Testis (tissue), 3 donors: ENCODE measurements around the gene DLX5. TPM values are rescaled to one million over a fixed set of nuclear protein-coding genes. Genes with fewer than 3 reads are reported as not detected.

ENCODE experiments used
- DNase-seq: peaks from one replicate; pipeline ENCODE4 v3.0.0-alpha.2; 2019
- H3K27ac ChIP-seq, 2 donors: fragments of 200-600 bp; sonication (generic); one replicate each; pipeline ENCODE4 v1.5.1; 2019
- H3K27me3 ChIP-seq: fragments of 200-600 bp; sonication (generic); one replicate; pipeline ENCODE4 v1.5.1; 2019
- H3K36me3 ChIP-seq: fragments of 200-600 bp; sonication (generic); one replicate; pipeline ENCODE4 v1.5.1; 2017; ENCODE audit warnings: low read depth; ENCODE audit errors: missing control alignments
- H3K4me1 ChIP-seq: fragments of 200-600 bp; sonication (generic); one replicate; pipeline ENCODE4 v1.5.1; 2019
- H3K4me3 ChIP-seq, 2 donors: fragments of 200-600 bp; sonication (generic); one replicate each; pipeline ENCODE4 v1.5.1; 2017 to 2019
- H3K9me3 ChIP-seq: fragments of 200-600 bp; sonication (generic); one replicate; pipeline ENCODE4 v1.5.1; 2017
- CTCF ChIP-seq, 3 experiments: fragments of 450-650 bp in 2 of 3; fragments of 200-600 bp in 1 of 3; sonication (generic) in 1 of 3; IDR thresholded peaks; one replicate each; pipeline ENCODE4 v1.5.1; 2016 to 2019; ENCODE audit warnings: antibody characterized with exemption in 3 of 3, mild to moderate bottlenecking in 2 of 3, moderate library complexity in 1 of 3
- POLR2A ChIP-seq: fragments of 450-650 bp; IDR thresholded peaks from one replicate; pipeline ENCODE4 v1.6.1; 2017; ENCODE audit warnings: antibody characterized with exemption, mild to moderate bottlenecking, moderate library complexity
- WGBS, 2 donors: methylation state at CpG; one replicate each; pipeline ENCODE4 v1.1.5; 2018; 5-methylcytosine and 5-hydroxymethylcytosine counted together
- intact Hi-C: fragments of 100-400 bp; cut with DNase I; formaldehyde crosslinking; loops from one replicate; pipeline ENCODE4 v1.15.1; 2023; ENCODE audit warnings: low total_unique reads
- polyA plus RNA-seq: library from polyadenylated mRNA; stranded (reverse); fragments of 350-450 nt; fragmentation: Illumina TruSeq; extraction: RNeasy Lipid Tissue Mini Kit (QIAGEN cat#74804); gene quantifications from one replicate; pipeline ENCODE4 v1.2.3, GENCODE V29; 2014; ENCODE audit warnings: low read depth, low replicate concordance; ENCODE audit not compliant: insufficient read depth
- total RNA-seq, 2 donors: library from RNA; depleted of rRNA; stranded (reverse); fragments of >200 nt; gene quantifications; one replicate each; pipeline ENCODE4 v1.2.3, GENCODE V29; 2016

DLX5 gene
- total and polyA plus RNA-seq, 3 donors from 2014 or later: 1.3 to 2.6 (median 2.3) TPM

- DNase-seq: no peak
These were observed 3.5 kb downstream of the DLX5 start for GRCh38 chr7:97020996-97021746.

GRCh38 chr7:97020601-97020995 lies 4.0 kb downstream of the DLX5 start:
- no peak for TF ChIP-seq CTCF (IDR thresholded peaks at IDR 0.05)
- no peak for TF ChIP-seq POLR2A
- Histone ChIP-seq H3K27ac (no peak overlapping the region), H3K27me3 (no peaks in the 10 kb centered on the region), H3K9me3 (no peaks in the 10 kb centered on the region), H3K36me3 (no peaks in the 10 kb centered on the region), H3K4me3 (peak overlapping the region; percentile 36 to 50), H3K4me1 (peaks cover 15% of the 10 kb centered on the region)
- WGBS, 2 donors: 19 to 45% methylated on average over 17 of the region's 17 CpGs
- DNase-seq: no peak
- intact Hi-C loops: no loop called here

More at GRCh38 chr7:97020996-97021746, 3.5 kb downstream of the DLX5 start:
- Histone ChIP-seq H3K4me1 (peaks cover 16% of the 10 kb centered on the region), H3K36me3 (no peaks in the 10 kb centered on the region), H3K4me3 (peak overlapping the region; percentile 36 to 50), H3K27me3 (no peaks in the 10 kb centered on the region), H3K27ac (no peak overlapping the region), H3K9me3 (no peaks in the 10 kb centered on the region)
- intact Hi-C loops: no loop called here
- 11 to 24% methylated on average over 28 to 67 of the region's 67 CpGs for WGBS, 2 donors
- TF ChIP-seq POLR2A (no peak), CTCF (IDR thresholded peaks at IDR 0.05) (no peak)

GRCh38 chr7:97019710-97020225 lies 4.9 kb downstream of the DLX5 start:
- H3K4me3 ChIP-seq: no peak overlapping the region
- H3K27ac ChIP-seq: no peak overlapping the region
- no peak for TF ChIP-seq POLR2A
- TF ChIP-seq CTCF (IDR thresholded peaks at IDR 0.05): no peak
- 27 to 30% methylated on average over 5 of the region's 5 CpGs for WGBS, 2 donors
- intact Hi-C loops: no loop called here
- DNase-seq: no peak
- H3K4me1 ChIP-seq: peaks cover 12% of the 10 kb centered on the region
- no peaks in the 10 kb centered on the region for H3K9me3 ChIP-seq
- H3K27me3 ChIP-seq: no peaks in the 10 kb centered on the region
- H3K36me3 ChIP-seq: no peaks in the 10 kb centered on the region

GRCh38 chr7:97018791-97019531 lies 5.7 kb downstream of the DLX5 start:
- TF ChIP-seq CTCF (IDR thresholded peaks at IDR 0.05) (no peak), POLR2A (no peak)
- no peaks in the 10 kb centered on the region for H3K9me3 ChIP-seq
- peaks cover 9% of the 10 kb centered on the region for H3K4me1 ChIP-seq
- 19 to 25% methylated on average over 19 of the region's 19 CpGs for WGBS, 2 donors
- H3K4me3 ChIP-seq: no peak overlapping the region
- DNase-seq: no peak
- H3K27ac ChIP-seq: no peak overlapping the region
- H3K36me3 ChIP-seq: no peaks in the 10 kb centered on the region
- intact Hi-C loops: no loop called here
- no peaks in the 10 kb centered on the region for H3K27me3 ChIP-seq
